Calu3 (cell line): ENCODE data around the gene AKAP3. TPM values are rescaled to one million over a fixed set of nuclear protein-coding genes. Genes with fewer than 3 reads are reported as not detected.

Experiments
- BruUV-seq: library from RNA; stranded (reverse); fragments of 400-500 nt; replicated peaks from 2 replicates; lab custom pipeline; 2021; lab: Mats Ljungman, UMichigan
- CTCF ChIA-PET: fragments of 300-600 bp; sonication (Branson Sonifier 250); formaldehyde crosslinking; loops from one replicate; lab custom pipeline; 2022; ENCODE audit warnings: antibody characterized with exemption; lab: Charles Lee
- DNase-seq: peaks from one replicate; pipeline ENCODE4 v3.0.0; 2022
- H3K27ac Mint-ChIP-seq: one replicate; pipeline ENCODE4 v1.8.0; 2022; ENCODE audit warnings: mixed read lengths; ENCODE audit not compliant: unreplicated experiment
- H3K27me3 Mint-ChIP-seq: one replicate; pipeline ENCODE4 v1.8.0; 2022; ENCODE audit warnings: mixed read lengths; ENCODE audit not compliant: unreplicated experiment
- H3K36me3 Mint-ChIP-seq: one replicate; pipeline ENCODE4 v1.8.0; 2022; ENCODE audit warnings: mild to moderate bottlenecking, moderate library complexity, mixed read lengths; ENCODE audit not compliant: insufficient read depth, unreplicated experiment
- H3K4me1 Mint-ChIP-seq: one replicate; pipeline ENCODE4 v1.8.0; 2022; ENCODE audit warnings: mild to moderate bottlenecking, low read depth, mixed read lengths; ENCODE audit not compliant: unreplicated experiment
- H3K4me3 Mint-ChIP-seq: one replicate; pipeline ENCODE4 v1.8.0; 2022; ENCODE audit warnings: mild to moderate bottlenecking, low read depth, moderate library complexity, mixed read lengths; ENCODE audit not compliant: unreplicated experiment
- H3K9me3 Mint-ChIP-seq: one replicate; pipeline ENCODE4 v1.8.0; 2022; ENCODE audit warnings: low read depth, mixed read lengths; ENCODE audit not compliant: unreplicated experiment
- intact Hi-C: fragments of 100-400 bp; cut with micrococcal nuclease; formaldehyde crosslinking; loops from one replicate; pipeline ENCODE4 v1.10.0; 2022; ENCODE audit not compliant: unreplicated experiment
- total RNA-seq: library from RNA; stranded (reverse); gene quantifications from 2 replicates; pipeline ENCODE4 v1.2.3, GENCODE V29; 2022
- TF ChIP-seq, protein P1 (sequence below): fragments of 200-600 bp; IDR thresholded peaks from one replicate; pipeline ENCODE4 v1.8.0; 2022; ENCODE audit warnings: antibody characterized with exemption; ENCODE audit not compliant: unreplicated experiment

AKAP3 gene
- total RNA-seq, 1 experiment from 2014 or later: 1.5 TPM

DNA sequence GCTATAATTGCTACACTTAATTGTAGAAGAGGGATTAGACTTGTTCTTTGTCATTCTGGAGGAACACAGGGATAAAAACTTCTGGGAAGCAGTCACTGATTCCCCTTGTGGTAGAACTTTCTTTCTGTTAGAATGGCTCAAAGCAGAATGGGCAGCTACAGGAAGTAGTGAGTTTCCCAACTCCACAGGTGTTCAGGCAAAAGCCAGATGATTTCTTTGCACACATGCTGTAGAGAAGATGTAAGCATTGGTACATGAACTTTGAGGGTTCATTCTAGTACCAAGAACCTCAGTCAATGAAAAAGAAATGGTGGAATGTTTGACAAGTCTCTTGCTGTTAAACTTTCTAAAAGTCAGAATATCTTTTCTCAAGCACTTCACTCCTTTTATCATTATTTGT lies 4.4 kb upstream of the AKAP3 start:
- no TSS peak for BruUV-seq
- Mint-ChIP-seq H3K27me3 (no peaks in the 10 kb centered on the region), H3K4me3 (no peak overlapping the region), H3K9me3 (no peaks in the 10 kb centered on the region), H3K36me3 (peaks cover 18% of the 10 kb centered on the region), H3K4me1 (peaks cover 22% of the 10 kb centered on the region), H3K27ac (no peak overlapping the region)
- intact Hi-C loops: no loop called here
- TF ChIP-seq, protein P1, sequence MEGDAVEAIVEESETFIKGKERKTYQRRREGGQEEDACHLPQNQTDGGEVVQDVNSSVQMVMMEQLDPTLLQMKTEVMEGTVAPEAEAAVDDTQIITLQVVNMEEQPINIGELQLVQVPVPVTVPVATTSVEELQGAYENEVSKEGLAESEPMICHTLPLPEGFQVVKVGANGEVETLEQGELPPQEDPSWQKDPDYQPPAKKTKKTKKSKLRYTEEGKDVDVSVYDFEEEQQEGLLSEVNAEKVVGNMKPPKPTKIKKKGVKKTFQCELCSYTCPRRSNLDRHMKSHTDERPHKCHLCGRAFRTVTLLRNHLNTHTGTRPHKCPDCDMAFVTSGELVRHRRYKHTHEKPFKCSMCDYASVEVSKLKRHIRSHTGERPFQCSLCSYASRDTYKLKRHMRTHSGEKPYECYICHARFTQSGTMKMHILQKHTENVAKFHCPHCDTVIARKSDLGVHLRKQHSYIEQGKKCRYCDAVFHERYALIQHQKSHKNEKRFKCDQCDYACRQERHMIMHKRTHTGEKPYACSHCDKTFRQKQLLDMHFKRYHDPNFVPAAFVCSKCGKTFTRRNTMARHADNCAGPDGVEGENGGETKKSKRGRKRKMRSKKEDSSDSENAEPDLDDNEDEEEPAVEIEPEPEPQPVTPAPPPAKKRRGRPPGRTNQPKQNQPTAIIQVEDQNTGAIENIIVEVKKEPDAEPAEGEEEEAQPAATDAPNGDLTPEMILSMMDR: no peak
- CTCF ChIA-PET: interaction anchor here (0.6 kb wide), 1 partner anchor 13 kb away, joined by 3 read pairs; no protein-coding TSS in a partner anchor
- no peak for DNase-seq

DNA sequence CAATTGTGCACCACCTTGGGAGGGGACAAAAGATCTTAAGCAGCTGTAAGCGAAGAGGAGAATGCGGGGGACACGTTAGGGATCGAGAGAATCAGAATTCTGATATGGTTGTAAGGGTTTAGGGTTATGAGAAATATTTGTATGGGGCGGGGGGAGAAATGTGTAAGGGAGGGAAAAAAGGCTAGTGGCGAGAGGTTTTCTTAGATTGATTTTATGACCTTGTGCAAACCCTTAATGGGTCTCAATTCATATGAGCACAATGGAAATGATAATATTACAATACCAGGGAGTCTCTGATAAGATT lies 459 bp upstream of the AKAP3 start:
- TF ChIP-seq, protein P1: no peak
- H3K4me1 Mint-ChIP-seq: peaks cover 22% of the 10 kb centered on the region
- no peak for DNase-seq
- intact Hi-C loops: loop anchor here (2.0 kb wide), 1 partner anchor 45 kb away; no protein-coding TSS in a partner anchor
- peak overlapping the region; percentile 99 for H3K27ac Mint-ChIP-seq
- peaks cover 5% of the 10 kb centered on the region for H3K27me3 Mint-ChIP-seq
- CTCF ChIA-PET: interaction anchor here (0.9 kb wide), 1 partner anchor 51 kb away, joined by 3 read pairs; no protein-coding TSS in a partner anchor
- peak overlapping the region; percentile 99 for H3K4me3 Mint-ChIP-seq
- H3K36me3 Mint-ChIP-seq: peaks cover 21% of the 10 kb centered on the region
- H3K9me3 Mint-ChIP-seq: no peaks in the 10 kb centered on the region
- no TSS peak for BruUV-seq

DNA sequence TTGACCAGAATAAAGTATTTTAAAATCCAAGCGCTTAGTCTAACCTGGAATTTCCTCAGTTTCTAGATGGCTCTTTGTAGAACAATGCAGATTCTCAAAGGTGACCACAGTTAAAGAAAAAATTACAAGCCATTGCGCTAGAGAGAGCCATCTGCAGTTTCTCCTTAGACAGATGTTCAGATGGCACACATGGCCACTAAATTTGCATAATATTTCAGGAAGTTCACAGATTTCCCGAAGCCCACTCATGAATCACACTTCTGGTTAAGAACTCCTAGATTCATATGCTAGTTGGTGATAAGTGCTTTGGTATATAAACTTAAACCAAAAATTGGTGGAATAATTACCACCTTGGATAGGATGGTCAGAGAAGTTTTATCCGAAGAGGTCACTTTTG lies 749 bp downstream of the AKAP3 start:
- no TSS peak for BruUV-seq
- Mint-ChIP-seq H3K4me3 (peak overlapping the region; percentile 99), H3K36me3 (peaks cover 21% of the 10 kb centered on the region), H3K27ac (peak overlapping the region; percentile 99), H3K4me1 (peaks cover 22% of the 10 kb centered on the region), H3K27me3 (peaks cover 14% of the 10 kb centered on the region), H3K9me3 (no peaks in the 10 kb centered on the region)
- CTCF ChIA-PET: no interaction called here
- DNase-seq: no peak
- TF ChIP-seq, protein P1: no peak
- intact Hi-C loops: loop anchor here (2.0 kb wide), 1 partner anchor 43 kb away; no protein-coding TSS in a partner anchor

DNA sequence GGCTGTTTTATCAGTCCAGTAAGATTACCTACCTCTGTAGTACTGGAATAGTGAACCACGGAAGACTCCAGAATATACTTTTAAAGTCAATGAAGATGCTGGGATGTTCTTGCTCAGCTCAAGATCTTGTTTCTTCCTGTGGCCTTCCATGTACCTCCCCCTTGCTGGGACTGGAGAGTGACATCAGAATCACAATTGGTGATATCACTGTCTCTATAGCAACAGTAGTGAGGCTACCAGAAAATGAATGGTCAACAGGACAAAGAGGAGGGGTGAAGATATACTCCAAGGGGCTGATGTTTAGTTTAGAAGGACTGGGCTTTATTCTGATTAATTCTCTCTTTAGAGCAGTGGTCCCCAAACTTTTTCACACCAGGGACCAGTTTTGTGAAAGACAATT lies 3.8 kb downstream of the AKAP3 start:
- Mint-ChIP-seq H3K27ac (no peak overlapping the region), H3K4me1 (no peaks in the 10 kb centered on the region), H3K36me3 (peaks cover 21% of the 10 kb centered on the region), H3K27me3 (peaks cover 14% of the 10 kb centered on the region), H3K9me3 (no peaks in the 10 kb centered on the region), H3K4me3 (no peak overlapping the region)
- CTCF ChIA-PET: no interaction called here
- no TSS peak for BruUV-seq
- intact Hi-C loops: no loop called here
- TF ChIP-seq, protein P1: no peak
- DNase-seq: no peak
